K562 (cell line): ENCODE measurements around the gene DCDC2.

Experiments used
- FOXK2 ChIP-seq, 2 experiments: fragments of 450-650 bp; IDR thresholded peaks in 1 of 2; conservative IDR thresholded peaks in 1 of 2; 2 replicates each; pipeline ENCODE4 v1.6.1; 2016; ENCODE audit warnings: low read depth in 2 of 2, mild to moderate bottlenecking in 1 of 2
- IFI16 ChIP-seq: fragments of 250-450 bp; sonication (Bioruptor Pico); IDR thresholded peaks from 2 replicates; pipeline ENCODE4 v2.1.2; 2022; ENCODE audit warnings: mild to moderate bottlenecking, inconsistent platforms
- KDM5B ChIP-seq: fragments of 200-600 bp; sonication (generic); IDR thresholded peaks from 2 replicates; pipeline ENCODE4 v1.6.1; 2012; ENCODE audit warnings: low read depth, mild to moderate bottlenecking, moderate library complexity, low read length, control low read depth, inconsistent platforms; ENCODE audit not compliant: insufficient replicate concordance
- SMAD3 ChIP-seq: fragments of 450-650 bp; formaldehyde crosslinking; conservative IDR thresholded peaks from 2 replicates; pipeline ENCODE4 v1.4.0; 2020; ENCODE audit warnings: mild to moderate bottlenecking
- SP2 ChIP-seq: IDR thresholded peaks from 2 replicates; pipeline ENCODE4 v1.6.1; 2011; ENCODE audit warnings: mild to moderate bottlenecking, low read depth, low read length, moderate library complexity; ENCODE audit not compliant: poor library complexity, severe bottlenecking; ENCODE audit errors: extremely low read depth

DNA sequence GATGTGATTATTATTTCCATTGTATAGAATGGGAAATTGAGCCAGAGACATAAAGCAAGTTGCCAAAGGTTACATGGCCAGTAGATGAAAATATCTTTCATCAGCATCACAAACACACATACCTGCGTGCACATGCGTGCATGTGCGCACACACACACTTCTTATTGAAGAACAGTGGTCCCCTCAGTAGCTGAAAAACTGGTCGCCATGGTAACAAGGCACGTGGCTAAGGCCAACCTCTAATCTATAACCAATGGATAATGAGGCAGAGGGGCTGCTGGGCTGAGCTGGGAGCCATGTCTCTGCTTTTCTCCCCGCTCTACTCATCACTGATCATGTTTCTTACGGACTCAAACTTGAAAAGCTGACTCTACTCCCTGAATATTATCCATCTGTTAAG lies 171.5 kb downstream of the DCDC2 start:
- TF ChIP-seq SMAD3 (CRISPR knock-in tag), result no peak
- no peak for TF ChIP-seq FOXK2 (conservative IDR thresholded peaks at IDR 0.05 in 1 of 2, IDR thresholded peaks at IDR 0.05 in 1 of 2; ENCODE audit: low read depth in 2 of 2)
- TF ChIP-seq KDM5B, result no peak
- no peak for TF ChIP-seq IFI16 (CRISPR knock-in tag)
- TF ChIP-seq SP2, result no peak
